ENCODE measurements around the gene THSD8.

THSD8 gene

DNA sequence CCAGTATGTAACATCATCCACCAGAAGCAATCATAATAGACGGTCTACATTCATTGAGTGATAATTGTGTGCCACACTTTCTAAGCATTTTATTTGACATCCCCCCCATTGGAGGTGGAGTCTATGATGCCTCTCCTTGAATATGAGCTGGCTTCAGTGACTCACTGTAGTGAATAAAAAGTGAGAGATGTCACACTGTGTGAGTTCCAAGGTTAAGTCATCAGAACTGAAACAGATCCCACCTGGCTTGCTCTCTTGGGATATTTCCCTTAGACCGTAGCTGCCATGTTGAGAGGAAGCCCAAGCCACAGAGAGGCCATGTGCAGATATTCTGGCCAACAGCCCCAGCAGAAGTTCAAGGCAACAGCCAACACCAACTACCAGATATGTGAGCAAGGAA lies 19.9 kb downstream of the THSD8 start:
- TF ChIP-seq, protein P1, sequence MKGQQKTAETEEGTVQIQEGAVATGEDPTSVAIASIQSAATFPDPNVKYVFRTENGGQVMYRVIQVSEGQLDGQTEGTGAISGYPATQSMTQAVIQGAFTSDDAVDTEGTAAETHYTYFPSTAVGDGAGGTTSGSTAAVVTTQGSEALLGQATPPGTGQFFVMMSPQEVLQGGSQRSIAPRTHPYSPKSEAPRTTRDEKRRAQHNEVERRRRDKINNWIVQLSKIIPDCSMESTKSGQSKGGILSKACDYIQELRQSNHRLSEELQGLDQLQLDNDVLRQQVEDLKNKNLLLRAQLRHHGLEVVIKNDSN (IDR thresholded peaks at IDR 0.05), result no peak
- 0 out of 2 replicates have a peak, but pooled peaks have one; percentile 15 for TF ChIP-seq YY1 (IDR thresholded peaks at IDR 0.05; ENCODE audit: low read depth)

DNA sequence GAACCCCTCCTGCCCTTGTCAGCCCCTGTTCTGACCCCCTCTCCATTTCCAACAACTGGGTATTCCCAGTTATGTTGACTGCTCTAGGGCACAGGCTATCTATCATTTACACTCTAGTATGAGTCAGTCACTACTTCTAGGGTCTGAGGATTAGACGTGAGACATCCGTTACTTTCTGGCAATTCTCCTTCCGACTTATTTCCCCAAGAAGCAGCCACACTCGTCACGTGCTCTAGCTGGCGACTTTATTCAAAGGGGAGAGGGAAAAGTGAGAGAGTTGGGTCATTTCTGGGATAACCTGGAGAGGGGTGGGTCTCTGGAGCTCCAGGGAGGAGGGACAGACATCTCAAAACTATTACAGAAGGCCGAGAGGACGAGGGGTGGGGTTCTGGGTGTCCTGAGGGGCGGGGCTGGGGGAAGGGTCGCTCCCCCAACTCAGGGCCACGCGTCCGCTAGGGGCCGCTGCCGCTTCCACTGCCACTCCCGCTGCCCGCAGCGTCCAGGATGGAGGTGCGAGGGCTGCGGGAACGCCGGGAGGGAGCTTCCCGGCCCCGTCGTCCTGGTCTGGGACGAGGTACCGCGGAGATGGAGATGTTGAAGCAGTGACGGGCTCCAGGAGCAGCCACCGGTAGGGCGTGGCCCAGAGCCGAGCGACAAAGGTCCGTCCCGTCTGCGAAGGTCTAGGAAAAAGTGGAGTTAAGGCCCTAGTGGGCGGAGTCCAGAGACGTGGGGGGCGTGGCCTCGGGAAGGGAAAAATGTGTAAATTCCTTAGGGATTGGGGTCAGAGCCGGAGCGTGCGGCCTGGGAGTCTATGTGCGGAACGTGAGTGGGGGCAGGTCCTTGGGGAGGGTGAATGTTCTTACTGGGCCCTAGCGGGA lies 23.6 kb downstream of the THSD8 start:
- no peak for TF ChIP-seq EP300 (IDR thresholded peaks at IDR 0.05; ENCODE audit: borderline replicate concordance)
- TF ChIP-seq, protein P2, sequence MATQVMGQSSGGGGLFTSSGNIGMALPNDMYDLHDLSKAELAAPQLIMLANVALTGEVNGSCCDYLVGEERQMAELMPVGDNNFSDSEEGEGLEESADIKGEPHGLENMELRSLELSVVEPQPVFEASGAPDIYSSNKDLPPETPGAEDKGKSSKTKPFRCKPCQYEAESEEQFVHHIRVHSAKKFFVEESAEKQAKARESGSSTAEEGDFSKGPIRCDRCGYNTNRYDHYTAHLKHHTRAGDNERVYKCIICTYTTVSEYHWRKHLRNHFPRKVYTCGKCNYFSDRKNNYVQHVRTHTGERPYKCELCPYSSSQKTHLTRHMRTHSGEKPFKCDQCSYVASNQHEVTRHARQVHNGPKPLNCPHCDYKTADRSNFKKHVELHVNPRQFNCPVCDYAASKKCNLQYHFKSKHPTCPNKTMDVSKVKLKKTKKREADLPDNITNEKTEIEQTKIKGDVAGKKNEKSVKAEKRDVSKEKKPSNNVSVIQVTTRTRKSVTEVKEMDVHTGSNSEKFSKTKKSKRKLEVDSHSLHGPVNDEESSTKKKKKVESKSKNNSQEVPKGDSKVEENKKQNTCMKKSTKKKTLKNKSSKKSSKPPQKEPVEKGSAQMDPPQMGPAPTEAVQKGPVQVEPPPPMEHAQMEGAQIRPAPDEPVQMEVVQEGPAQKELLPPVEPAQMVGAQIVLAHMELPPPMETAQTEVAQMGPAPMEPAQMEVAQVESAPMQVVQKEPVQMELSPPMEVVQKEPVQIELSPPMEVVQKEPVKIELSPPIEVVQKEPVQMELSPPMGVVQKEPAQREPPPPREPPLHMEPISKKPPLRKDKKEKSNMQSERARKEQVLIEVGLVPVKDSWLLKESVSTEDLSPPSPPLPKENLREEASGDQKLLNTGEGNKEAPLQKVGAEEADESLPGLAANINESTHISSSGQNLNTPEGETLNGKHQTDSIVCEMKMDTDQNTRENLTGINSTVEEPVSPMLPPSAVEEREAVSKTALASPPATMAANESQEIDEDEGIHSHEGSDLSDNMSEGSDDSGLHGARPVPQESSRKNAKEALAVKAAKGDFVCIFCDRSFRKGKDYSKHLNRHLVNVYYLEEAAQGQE (IDR thresholded peaks at IDR 0.05; ENCODE audit: low read depth), result no peak
- TF ChIP-seq, protein P1 (IDR thresholded peaks at IDR 0.05), result peak; percentile 44; the same call in 1 of the 2 replicates
- TF ChIP-seq TCF12 (IDR thresholded peaks at IDR 0.05; ENCODE audit: low read depth), result no peak
- no peak for TF ChIP-seq NFIC (IDR thresholded peaks at IDR 0.05)
- TF ChIP-seq ZBTB7A (IDR thresholded peaks at IDR 0.05; ENCODE audit: low read depth), result peak; percentile 97
- TF ChIP-seq, protein P3, sequence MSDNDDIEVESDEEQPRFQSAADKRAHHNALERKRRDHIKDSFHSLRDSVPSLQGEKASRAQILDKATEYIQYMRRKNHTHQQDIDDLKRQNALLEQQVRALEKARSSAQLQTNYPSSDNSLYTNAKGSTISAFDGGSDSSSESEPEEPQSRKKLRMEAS (IDR thresholded peaks at IDR 0.05), result peak; percentile 93
- peak; percentile 36; the same call in 1 of the 2 replicates for TF ChIP-seq RAD21 (IDR thresholded peaks at IDR 0.05; ENCODE audit: low read depth)

DNA sequence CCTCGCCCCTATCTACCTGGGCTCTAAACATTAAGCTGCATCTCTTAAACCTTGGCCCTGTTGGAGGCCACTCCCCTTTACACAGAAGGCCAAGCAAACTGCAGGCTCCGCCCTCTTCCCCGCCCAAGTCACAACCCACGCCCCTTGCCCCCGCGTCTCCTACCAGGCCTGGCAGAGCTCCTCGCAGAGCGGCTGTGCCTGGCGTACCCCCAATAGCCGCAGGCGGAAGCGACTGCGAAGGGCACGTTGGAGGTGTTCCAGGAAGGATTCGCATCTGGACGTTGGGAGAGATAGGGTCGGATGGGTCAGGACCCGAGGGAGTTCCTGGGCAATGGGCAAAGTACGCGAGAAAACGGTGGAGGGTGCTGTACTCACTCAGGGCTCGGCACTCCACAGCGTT lies 26.6 kb downstream of the THSD8 start:
- TF ChIP-seq EP300 (IDR thresholded peaks at IDR 0.05; ENCODE audit: borderline replicate concordance) (no peak), CREB1 (IDR thresholded peaks at IDR 0.05; ENCODE audit: low read depth) (no peak), RAD21 (IDR thresholded peaks at IDR 0.05; ENCODE audit: low read depth) (no peak), NFIC (IDR thresholded peaks at IDR 0.05) (no peak), FOXM1 (IDR thresholded peaks at IDR 0.05; ENCODE audit: borderline replicate concordance, low read depth) (no peak), TAF1 (IDR thresholded peaks at IDR 0.05; ENCODE audit: low read depth) (no peak), YY1 (IDR thresholded peaks at IDR 0.05; ENCODE audit: low read depth) (no peak), CEBPB (IDR thresholded peaks at IDR 0.05) (no peak), TEAD4 (IDR thresholded peaks at IDR 0.05) (no peak), ZBTB7A (IDR thresholded peaks at IDR 0.05; ENCODE audit: low read depth) (no peak), EGR1 (IDR thresholded peaks at IDR 0.05) (no peak; the same call in 1 of the 2 replicates), TCF12 (IDR thresholded peaks at IDR 0.05; ENCODE audit: low read depth) (no peak)
- TF ChIP-seq, protein P1 (IDR thresholded peaks at IDR 0.05), result no peak
- TF ChIP-seq, protein P3 (IDR thresholded peaks at IDR 0.05), result no peak
- TF ChIP-seq, protein P2 (IDR thresholded peaks at IDR 0.05; ENCODE audit: low read depth), result no peak

DNA sequence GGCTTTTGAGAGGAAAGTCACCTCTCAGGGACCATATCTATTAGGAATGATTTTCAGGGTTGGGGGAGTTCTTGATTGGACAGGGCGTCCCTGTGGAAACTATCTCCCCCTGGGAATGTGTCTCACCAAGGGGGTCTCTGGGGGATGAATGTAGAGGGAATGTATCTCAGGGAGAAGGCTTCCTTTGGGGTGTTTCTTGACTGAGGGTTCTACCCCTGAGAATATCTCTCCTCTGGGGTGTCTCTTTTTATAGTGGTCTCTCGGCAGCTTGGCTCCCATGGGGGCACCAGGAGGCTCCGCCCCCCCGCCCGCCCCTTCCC lies 31.5 kb downstream of the THSD8 start:
- 0 out of 2 replicates have a peak, but pooled peaks have one; percentile 3 for TF ChIP-seq ZBTB7A (IDR thresholded peaks at IDR 0.05; ENCODE audit: low read depth)
- no peak for TF ChIP-seq YY1 (IDR thresholded peaks at IDR 0.05; ENCODE audit: low read depth)

DNA sequence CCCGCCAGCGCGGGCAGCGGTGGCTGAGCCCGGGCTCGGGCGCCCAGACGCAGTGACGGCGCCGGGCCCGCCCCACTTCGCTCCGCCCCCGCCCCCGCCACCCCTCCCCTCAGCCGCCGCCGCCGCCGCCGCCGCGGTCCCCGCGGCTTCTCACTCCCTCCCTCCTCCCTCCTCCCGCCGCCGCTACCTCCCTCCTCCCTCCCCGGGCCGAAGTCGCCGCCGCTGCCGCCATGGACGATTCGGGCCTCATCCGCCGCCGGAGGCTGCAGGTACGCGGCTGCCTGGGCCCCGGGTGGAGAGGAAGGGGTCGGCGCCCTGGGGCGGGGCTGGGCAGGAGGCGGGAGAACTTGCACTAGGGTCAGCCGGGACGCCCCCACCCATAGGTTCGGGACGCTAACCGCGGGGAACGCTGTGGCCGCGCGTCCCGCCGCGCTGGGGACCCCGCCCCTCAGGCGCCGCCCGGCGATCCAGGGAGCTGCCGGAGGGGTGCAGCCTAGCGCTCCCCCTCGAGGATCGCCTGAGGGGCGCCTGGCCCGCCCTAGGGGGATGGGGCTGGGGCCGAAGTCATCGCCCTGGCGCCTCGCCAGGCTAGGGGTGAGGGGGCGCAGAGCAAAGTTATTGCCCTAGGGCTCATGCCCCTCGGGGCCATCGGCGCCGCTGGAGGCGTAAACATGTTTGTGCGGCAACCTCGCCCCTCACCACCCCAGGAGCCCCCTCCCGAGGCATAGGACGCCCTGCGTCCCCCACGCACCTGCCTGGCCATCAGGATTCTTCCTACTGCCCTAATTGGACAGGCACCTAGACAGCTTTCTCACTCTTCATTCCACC lies 32.1 kb downstream of the THSD8 start:
- TF ChIP-seq, protein P2 (IDR thresholded peaks at IDR 0.05; ENCODE audit: low read depth), result no peak
- TF ChIP-seq CEBPB (IDR thresholded peaks at IDR 0.05) (no peak), TAF1 (IDR thresholded peaks at IDR 0.05; ENCODE audit: low read depth) (no peak), YY1 (IDR thresholded peaks at IDR 0.05; ENCODE audit: low read depth) (peak; percentile 54; the same call in 1 of the 2 replicates), CREB1 (IDR thresholded peaks at IDR 0.05; ENCODE audit: low read depth) (no peak), RAD21 (IDR thresholded peaks at IDR 0.05; ENCODE audit: low read depth) (no peak), TCF12 (IDR thresholded peaks at IDR 0.05; ENCODE audit: low read depth) (0 out of 2 replicates have a peak, but pooled peaks have one; percentile 11), ZBTB7A (IDR thresholded peaks at IDR 0.05; ENCODE audit: low read depth) (peak; percentile 70; the same call in 1 of the 2 replicates)
- TF ChIP-seq, protein P1 (IDR thresholded peaks at IDR 0.05), result no peak
